Stimulated activated CD4-positive, alpha-beta T cell treated with anti-CD3 and anti-CD28 coated beads, Interleukin-12 subunit alpha, Interleukin-12 subunit beta, amount 100 ng/mL, for 24 hours (primary cell): Measurements from ENCODE around the gene CELSR1.
"Not testable (repeated sequence)": the region's sequence is repeated elsewhere in the genome, so short reads cannot be mapped to it uniquely, and the experiment has no call there.

ENCODE experiments used
- DNase-seq, 2 experiments: peaks; one replicate each; pipeline ENCODE4 v3.0.0-alpha.2; 2020; ENCODE audit warnings: low read depth in 2 of 2

Gene CELSR1

GRCh38 chr22:46512683-46513082 is 24.7 kb downstream of the CELSR1 start:
- DNase-seq, result no peak

- no peak for DNase-seq
Measured at GRCh38 chr22:46512039-46512370, 25.4 kb downstream of the CELSR1 start.

GRCh38 chr22:46511151-46512038 is 26.0 kb downstream of the CELSR1 start:
- DNase-seq, result no peak

GRCh38 chr22:46509416-46510089 is 27.9 kb downstream of the CELSR1 start:
- DNase-seq, result no peak

GRCh38 chr22:46508491-46508999 is 28.9 kb downstream of the CELSR1 start:
- no peak for DNase-seq

- no peak for DNase-seq
Measured at GRCh38 chr22:46507451-46508425, 29.7 kb downstream of the CELSR1 start.

GRCh38 chr22:46504584-46504983 is 32.8 kb downstream of the CELSR1 start:
- no peak for DNase-seq

GRCh38 chr22:46502440-46503175 is 34.8 kb downstream of the CELSR1 start:
- no peak for DNase-seq

- DNase-seq, result no peak
Measured at GRCh38 chr22:46501701-46502100, 35.7 kb downstream of the CELSR1 start.

- not testable (repeated sequence) for DNase-seq
Measured at GRCh38 chr22:46501265-46501664, 36.2 kb downstream of the CELSR1 start.

- no peak for DNase-seq
Measured at GRCh38 chr22:46500201-46500600, 37.2 kb downstream of the CELSR1 start.

- no peak for DNase-seq
Measured at GRCh38 chr22:46499805-46500189, 37.6 kb downstream of the CELSR1 start.

GRCh38 chr22:46491946-46492345 is 45.5 kb downstream of the CELSR1 start:
- no peak for DNase-seq

GRCh38 chr22:46490538-46490937 is 46.9 kb downstream of the CELSR1 start:
- no peak for DNase-seq

- no peak for DNase-seq
Measured at GRCh38 chr22:46486996-46487717, 50.3 kb downstream of the CELSR1 start.

- no peak for DNase-seq
Measured at GRCh38 chr22:46484861-46485595, 52.4 kb downstream of the CELSR1 start.

- DNase-seq, result no peak
Measured at GRCh38 chr22:46484156-46484860, 53.1 kb downstream of the CELSR1 start.

GRCh38 chr22:46483353-46483752 is 54.1 kb downstream of the CELSR1 start:
- DNase-seq, result peak in 1 of 2 experiments; percentile 10

- no peak for DNase-seq
Measured at GRCh38 chr22:46482056-46482675, 55.3 kb downstream of the CELSR1 start.
